GM12875 (cell line): ENCODE data around the gene PRRX1.

ENCODE experiments used
- H3K4me3 ChIP-seq: one replicate; pipeline ENCODE4 v1.5.1; 2011; ENCODE audit warnings: low read depth, low read length, control low read depth
- TF ChIP-seq, protein P1 (sequence below): IDR thresholded peaks from 2 replicates; pipeline ENCODE4 v1.5.1; 2011; ENCODE audit warnings: low read depth, mild to moderate bottlenecking, control low read depth, inconsistent platforms, low read length, moderate library complexity, borderline replicate concordance; ENCODE audit not compliant: insufficient read depth

The PRRX1 gene

GRCh38 chr1:170734412-170735175, 70.7 kb downstream of the PRRX1 start:
- TF ChIP-seq, protein P1, sequence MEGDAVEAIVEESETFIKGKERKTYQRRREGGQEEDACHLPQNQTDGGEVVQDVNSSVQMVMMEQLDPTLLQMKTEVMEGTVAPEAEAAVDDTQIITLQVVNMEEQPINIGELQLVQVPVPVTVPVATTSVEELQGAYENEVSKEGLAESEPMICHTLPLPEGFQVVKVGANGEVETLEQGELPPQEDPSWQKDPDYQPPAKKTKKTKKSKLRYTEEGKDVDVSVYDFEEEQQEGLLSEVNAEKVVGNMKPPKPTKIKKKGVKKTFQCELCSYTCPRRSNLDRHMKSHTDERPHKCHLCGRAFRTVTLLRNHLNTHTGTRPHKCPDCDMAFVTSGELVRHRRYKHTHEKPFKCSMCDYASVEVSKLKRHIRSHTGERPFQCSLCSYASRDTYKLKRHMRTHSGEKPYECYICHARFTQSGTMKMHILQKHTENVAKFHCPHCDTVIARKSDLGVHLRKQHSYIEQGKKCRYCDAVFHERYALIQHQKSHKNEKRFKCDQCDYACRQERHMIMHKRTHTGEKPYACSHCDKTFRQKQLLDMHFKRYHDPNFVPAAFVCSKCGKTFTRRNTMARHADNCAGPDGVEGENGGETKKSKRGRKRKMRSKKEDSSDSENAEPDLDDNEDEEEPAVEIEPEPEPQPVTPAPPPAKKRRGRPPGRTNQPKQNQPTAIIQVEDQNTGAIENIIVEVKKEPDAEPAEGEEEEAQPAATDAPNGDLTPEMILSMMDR: no peak
- no peak overlapping the region for H3K4me3 ChIP-seq

DNA sequence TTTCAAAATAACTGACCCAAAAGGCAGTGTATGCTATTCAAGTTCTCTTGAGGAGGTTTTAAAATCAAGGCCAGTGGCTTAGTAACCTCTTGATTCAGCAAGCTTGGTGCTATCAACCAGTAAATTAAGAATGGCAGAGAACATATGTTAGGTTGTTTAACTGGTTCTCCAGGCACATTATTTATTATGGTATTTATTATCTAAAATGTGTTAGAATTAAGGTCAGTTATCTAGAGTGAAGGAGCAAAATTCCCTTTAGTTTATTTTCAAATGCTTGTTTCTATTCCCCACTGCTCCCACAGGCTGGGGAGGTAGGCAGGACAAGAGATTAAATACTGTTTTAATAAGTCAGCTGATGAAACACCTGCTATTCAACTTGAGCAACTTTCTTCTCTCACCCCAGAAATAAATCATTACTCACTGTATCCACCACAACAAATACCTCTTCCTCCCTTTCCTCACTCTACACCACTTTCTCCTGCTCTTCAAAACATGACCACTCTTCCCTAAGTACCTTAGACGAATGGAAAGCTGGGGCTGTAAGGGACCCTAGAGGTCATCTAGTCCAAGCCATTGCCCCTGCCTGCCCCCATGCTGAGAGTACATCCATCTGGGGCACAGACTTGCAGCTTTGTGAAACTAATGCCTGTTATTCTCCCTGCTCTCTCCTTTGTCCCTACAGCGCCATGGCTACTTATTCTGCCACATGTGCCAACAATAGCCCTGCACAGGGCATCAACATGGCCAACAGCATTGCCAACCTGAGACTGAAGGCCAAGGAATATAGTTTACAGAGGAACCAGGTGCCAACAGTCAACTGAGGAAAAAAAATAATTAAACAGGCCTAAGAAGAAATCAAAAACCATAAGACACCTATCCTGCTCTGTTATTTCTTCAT, 71.7 kb downstream of the PRRX1 start:
- H3K4me3 ChIP-seq: no peak overlapping the region
- TF ChIP-seq, protein P1: no peak

GRCh38 chr1:170739803-170740202, 75.9 kb downstream of the PRRX1 start:
- H3K4me3 ChIP-seq: no peak overlapping the region

GRCh38 chr1:170741678-170742077, 77.7 kb downstream of the PRRX1 start:
- TF ChIP-seq, protein P1: no peak
- H3K4me3 ChIP-seq: no peak overlapping the region

More at GRCh38 chr1:170739803-170740202, 75.9 kb downstream of the PRRX1 start:
- TF ChIP-seq, protein P1: no peak

DNA sequence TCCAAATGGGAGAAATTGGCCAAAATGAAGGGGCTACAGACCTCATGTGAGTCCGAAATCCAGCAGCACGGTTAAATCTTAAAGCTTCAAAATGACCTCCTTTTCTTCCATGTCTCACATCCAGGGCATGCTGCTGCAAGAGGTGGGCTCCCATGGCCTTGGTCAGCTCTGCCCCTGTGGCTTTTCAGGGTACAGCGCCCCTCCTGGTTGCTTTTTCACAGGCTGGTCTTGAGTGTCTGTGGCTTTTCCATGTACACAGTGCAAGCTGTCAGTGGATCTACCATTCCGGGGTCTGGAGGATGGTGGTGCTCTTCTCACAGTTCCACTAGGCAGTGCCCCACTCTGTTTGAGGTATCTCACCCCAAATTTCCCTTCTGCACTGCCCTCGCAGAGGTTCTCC, 78.7 kb downstream of the PRRX1 start:
- no peak overlapping the region for H3K4me3 ChIP-seq
- TF ChIP-seq, protein P1: no peak

GRCh38 chr1:170743083-170743482, 79.2 kb downstream of the PRRX1 start:
- H3K4me3 ChIP-seq: no peak overlapping the region
- TF ChIP-seq, protein P1: no peak
